Sigmoid colon (tissue), 4 donors: Measurements from ENCODE around the gene MINDY4.

Experiments
- EP300 ChIP-seq, 4 donors: sonication (generic); formaldehyde crosslinking; IDR thresholded peaks; one replicate each; pipeline ENCODE4 v1.6.1; 2017; ENCODE audit warnings: antibody characterized with exemption in 4 of 4
- POLR2A ChIP-seq, 2 donors: fragments of 450-650 bp; IDR thresholded peaks; one replicate each; pipeline ENCODE4 v1.6.1; 2016; ENCODE audit warnings: antibody characterized with exemption in 2 of 2, mild to moderate bottlenecking in 2 of 2, moderate library complexity in 2 of 2
- POLR2AphosphoS5 ChIP-seq, 4 donors: sonication (generic); formaldehyde crosslinking; IDR thresholded peaks; one replicate each; pipeline ENCODE4 v1.6.1; 2017; ENCODE audit warnings: antibody characterized with exemption in 4 of 4
- TF ChIP-seq, protein P1 (sequence below), 4 experiments: fragments of 450-650 bp in 3 of 4; fragments of 200-600 bp in 1 of 4; IDR thresholded peaks; one replicate each; pipeline ENCODE4 v1.5.1; 2016 to 2019; ENCODE audit warnings: antibody characterized with exemption in 4 of 4, mild to moderate bottlenecking in 3 of 4, moderate library complexity in 2 of 4

DNA sequence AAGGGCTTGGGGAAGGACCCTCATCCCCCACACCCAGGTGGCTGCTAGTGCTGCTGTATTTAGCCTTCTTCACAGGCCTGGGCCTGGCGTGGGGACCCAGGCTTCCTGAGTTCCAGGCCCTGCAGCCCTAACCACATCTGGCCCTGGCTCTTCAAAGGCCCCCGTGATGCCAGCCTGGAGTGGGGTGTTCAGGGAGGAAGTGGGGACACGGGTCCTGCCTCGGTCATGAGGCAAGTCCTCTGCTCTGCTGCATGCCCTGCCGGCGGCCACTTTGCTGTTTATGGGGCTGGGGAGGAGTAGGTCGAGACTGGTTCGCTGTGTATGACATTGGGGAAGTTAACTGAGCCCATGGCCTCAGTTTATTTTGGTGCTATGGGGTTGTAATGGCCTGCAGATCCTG lies 131.9 kb downstream of the MINDY4 start:
- TF ChIP-seq, protein P1, sequence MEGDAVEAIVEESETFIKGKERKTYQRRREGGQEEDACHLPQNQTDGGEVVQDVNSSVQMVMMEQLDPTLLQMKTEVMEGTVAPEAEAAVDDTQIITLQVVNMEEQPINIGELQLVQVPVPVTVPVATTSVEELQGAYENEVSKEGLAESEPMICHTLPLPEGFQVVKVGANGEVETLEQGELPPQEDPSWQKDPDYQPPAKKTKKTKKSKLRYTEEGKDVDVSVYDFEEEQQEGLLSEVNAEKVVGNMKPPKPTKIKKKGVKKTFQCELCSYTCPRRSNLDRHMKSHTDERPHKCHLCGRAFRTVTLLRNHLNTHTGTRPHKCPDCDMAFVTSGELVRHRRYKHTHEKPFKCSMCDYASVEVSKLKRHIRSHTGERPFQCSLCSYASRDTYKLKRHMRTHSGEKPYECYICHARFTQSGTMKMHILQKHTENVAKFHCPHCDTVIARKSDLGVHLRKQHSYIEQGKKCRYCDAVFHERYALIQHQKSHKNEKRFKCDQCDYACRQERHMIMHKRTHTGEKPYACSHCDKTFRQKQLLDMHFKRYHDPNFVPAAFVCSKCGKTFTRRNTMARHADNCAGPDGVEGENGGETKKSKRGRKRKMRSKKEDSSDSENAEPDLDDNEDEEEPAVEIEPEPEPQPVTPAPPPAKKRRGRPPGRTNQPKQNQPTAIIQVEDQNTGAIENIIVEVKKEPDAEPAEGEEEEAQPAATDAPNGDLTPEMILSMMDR (IDR thresholded peaks at IDR 0.05), result no peak
- no peak for TF ChIP-seq POLR2AphosphoS5 (IDR thresholded peaks at IDR 0.05)
- no peak for TF ChIP-seq EP300 (IDR thresholded peaks at IDR 0.05)
- no peak for TF ChIP-seq POLR2A (IDR thresholded peaks at IDR 0.05)
